B cell (primary cell): ENCODE data around the gene ALKBH5. TPM values are rescaled to one million over a fixed set of nuclear protein-coding genes. Genes with fewer than 3 reads are reported as not detected.

Source experiments
- ATAC-seq: fragments of 200-7000 bp; cut with Tn5 transposase; one replicate; pipeline ENCODE4 v1.10.0; 2021; ENCODE audit warnings: low read depth, mild to moderate bottlenecking, moderate number of reproducible peaks, moderate library complexity
- CTCF ChIA-PET: fragments of 350-600 bp; sonication (Branson Sonifier 250); formaldehyde crosslinking; loops from one replicate; lab custom pipeline; 2021; ENCODE audit warnings: antibody characterized with exemption, inconsistent platforms; lab: Charles Lee
- POLR2A ChIA-PET: fragments of 350-600 bp; sonication (Branson Sonifier 250); formaldehyde crosslinking; loops from one replicate; lab custom pipeline; 2021; ENCODE audit warnings: antibody characterized with exemption; lab: Charles Lee
- DNase-seq: peaks from one replicate; pipeline ENCODE4 v3.0.0; 2013
- H2AFZ ChIP-seq: 2 replicates; pipeline ENCODE4 v1.6.1; 2012; ENCODE audit warnings: mild to moderate bottlenecking, low read depth, low read length; ENCODE audit not compliant: insufficient read depth, poor library complexity, severe bottlenecking
- H3K27ac ChIP-seq, 2 donors: 1 replicate in 1 of 2; 2 replicates in 1 of 2; pipeline ENCODE4 v1.5.1; 2012 to 2013; ENCODE audit warnings: low read length in 2 of 2, mild to moderate bottlenecking in 2 of 2, moderate library complexity in 1 of 2
- H3K27me3 ChIP-seq, 4 experiments: fragments of 200-600 bp in 1 of 4; sonication (generic) in 1 of 4; replicated peaks in 1 of 4; 1 replicate in 2 of 4; 2 replicates in 2 of 4; pipeline versions ENCODE4 v1.6.1 to v1.7.0; 2013 to 2016; ENCODE audit warnings: low read length in 3 of 4, mild to moderate bottlenecking in 2 of 4, mixed read lengths in 1 of 4, moderate library complexity in 1 of 4; ENCODE audit not compliant: insufficient read depth in 4 of 4, control insufficient read depth in 3 of 4; ENCODE audit errors: control extremely low read depth in 1 of 4
- H3K36me3 ChIP-seq, 2 experiments: replicated peaks in 1 of 2; 1 replicate in 1 of 2; 2 replicates in 1 of 2; pipeline versions ENCODE4 v1.6.1 to v1.7.1; 2013; ENCODE audit warnings: low read length in 1 of 2; ENCODE audit not compliant: insufficient read depth in 2 of 2, control insufficient read depth in 1 of 2; ENCODE audit errors: control extremely low read depth in 1 of 2, extremely low read depth in 1 of 2
- H3K4me1 ChIP-seq, 2 donors: fragments of 200-600 bp in 1 of 2; sonication (generic) in 1 of 2; 1 replicate in 1 of 2; 2 replicates in 1 of 2; pipeline versions ENCODE4 v1.5.1 to v1.6.1; 2013 to 2017; ENCODE audit warnings: low read length in 2 of 2; ENCODE audit not compliant: control insufficient read depth in 2 of 2, insufficient read depth in 2 of 2
- H3K4me2 ChIP-seq: replicated peaks from 2 replicates; pipeline ENCODE3; 2012; ENCODE audit warnings: mild to moderate bottlenecking, low read depth, low read length; ENCODE audit not compliant: poor library complexity, severe bottlenecking
- H3K4me3 ChIP-seq, 5 experiments: fragments of 200-600 bp in 1 of 5; sonication (generic) in 1 of 5; 1 replicate in 3 of 5; 2 replicates in 2 of 5; pipeline versions ENCODE4 v1.5.1 to v1.7.0; 2011 to 2016; ENCODE audit warnings: low read length in 4 of 5, mild to moderate bottlenecking in 4 of 5, low read depth in 2 of 5, control low read depth in 1 of 5, moderate library complexity in 1 of 5; ENCODE audit not compliant: insufficient read depth in 1 of 5; ENCODE audit errors: control extremely low read depth in 1 of 5, extremely low read depth in 1 of 5
- H3K79me2 ChIP-seq: fragments of 200-600 bp; sonication (generic); one replicate; pipeline ENCODE4 v1.6.0; 2016; ENCODE audit warnings: low read length; ENCODE audit not compliant: control insufficient read depth, insufficient read depth
- H3K9ac ChIP-seq: fragments of 200-600 bp; sonication (generic); 2 replicates; pipeline ENCODE4 v1.6.1; 2017; ENCODE audit warnings: mild to moderate bottlenecking, low read length, moderate library complexity
- H3K9me3 ChIP-seq, 3 donors: one replicate each; pipeline versions ENCODE4 v1.6.1 to v1.7.1; 2013; ENCODE audit warnings: low read length in 2 of 3; ENCODE audit not compliant: control insufficient read depth in 2 of 3, insufficient read depth in 1 of 3; ENCODE audit errors: control extremely low read depth in 1 of 3
- H4K20me1 ChIP-seq: 2 replicates; pipeline ENCODE4 v1.6.0; 2012; ENCODE audit warnings: mild to moderate bottlenecking, low read length; ENCODE audit not compliant: insufficient read depth, control insufficient read depth, poor library complexity, severe bottlenecking
- H3K27ac Mint-ChIP-seq: one replicate; pipeline ENCODE4 v1.8.0; 2021; ENCODE audit warnings: mixed read lengths
- H3K27me3 Mint-ChIP-seq: one replicate; pipeline ENCODE4 v1.8.0; 2021; ENCODE audit warnings: mixed read lengths
- H3K4me1 Mint-ChIP-seq: one replicate; pipeline ENCODE4 v1.8.0; 2021; ENCODE audit warnings: mixed read lengths
- H3K4me3 Mint-ChIP-seq: one replicate; pipeline ENCODE4 v1.8.0; 2021; ENCODE audit warnings: mixed read lengths
- H3K9me3 Mint-ChIP-seq: one replicate; pipeline ENCODE4 v1.8.0; 2022; ENCODE audit warnings: mixed read lengths; ENCODE audit not compliant: insufficient read depth
- EZH2 ChIP-seq: IDR thresholded peaks from 2 replicates; pipeline ENCODE4 v1.6.1; 2012; ENCODE audit warnings: borderline replicate concordance, low read depth, mild to moderate bottlenecking, moderate library complexity, low read length; ENCODE audit not compliant: insufficient read depth, poor library complexity, severe bottlenecking
- WGBS: methylation state at CpG from one replicate; pipeline ENCODE4 v1.1.5; 2013; ENCODE audit warnings: missing lambda C conversion rate; ENCODE audit not compliant: insufficient coverage; 5-methylcytosine and 5-hydroxymethylcytosine counted together
- intact Hi-C: fragments of 100-400 bp; cut with micrococcal nuclease; formaldehyde crosslinking; loops from one replicate; pipeline ENCODE4 v1.10.0; 2022
- polyA plus RNA-seq: library from polyadenylated mRNA; depleted of rRNA; stranded (reverse); fragments of >200 nt; gene quantifications from 2 replicates; pipeline ENCODE4 v1.2.3, GENCODE V29; 2012
- total RNA-seq, 2 donors: library from RNA; stranded (reverse); fragments of 120-200 nt in 1 of 2; gene quantifications; 1 replicate in 1 of 2; 2 replicates in 1 of 2; pipeline versions ENCODE4 v1.2.3 to v1.2.4, GENCODE V29; 2013 to 2022
- TF ChIP-seq, protein P1 (sequence below): fragments of 200-600 bp; IDR thresholded peaks from one replicate; pipeline ENCODE4 v1.8.0; 2022; ENCODE audit warnings: antibody characterized with exemption, mild to moderate bottlenecking

ALKBH5 gene
- total and polyA plus RNA-seq, 2 donors (not counting 1 experiment from before 2014, with no cell fraction given) = 63.3 to 104 TPM

DNA sequence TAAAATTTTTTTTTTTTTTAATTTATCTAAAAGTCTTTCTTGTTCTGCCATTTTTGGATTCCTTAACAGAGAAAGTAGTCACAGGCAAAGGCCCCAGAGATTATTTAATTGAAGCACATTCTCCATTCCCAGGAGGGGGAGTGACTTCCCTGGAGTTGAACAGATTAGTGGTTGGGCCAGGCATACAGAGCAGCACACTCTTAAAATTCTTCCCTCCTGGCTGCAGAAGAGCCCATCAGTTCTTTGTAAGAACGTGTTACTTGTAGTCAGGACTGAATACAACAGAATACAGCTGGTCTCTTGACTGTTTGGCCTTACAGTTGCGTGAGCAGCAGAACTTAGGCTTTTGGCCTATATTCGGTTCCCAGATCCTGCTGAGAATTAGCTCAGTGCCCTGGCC is 1.8 kb downstream of the ALKBH5 start:
- H3K4me3 ChIP-seq = peak overlapping the region; percentile 59 to 94 (median 81)
- Mint-ChIP-seq H3K4me1 (peaks cover 60% of the 10 kb centered on the region), H3K9me3 (no peaks in the 10 kb centered on the region), H3K27me3 (no peaks in the 10 kb centered on the region), H3K4me3 (peak overlapping the region; percentile 99), H3K27ac (peak overlapping the region; percentile 41)
- no peak for DNase-seq
- no peaks in the 10 kb centered on the region for H3K27me3 ChIP-seq
- intact Hi-C loops = no loop called here
- no peak overlapping the region for H2AFZ ChIP-seq
- no peak for ATAC-seq
- H3K27ac ChIP-seq = peak overlapping the region in 1 of 2 donors; percentile 96
- TF ChIP-seq, protein P1, sequence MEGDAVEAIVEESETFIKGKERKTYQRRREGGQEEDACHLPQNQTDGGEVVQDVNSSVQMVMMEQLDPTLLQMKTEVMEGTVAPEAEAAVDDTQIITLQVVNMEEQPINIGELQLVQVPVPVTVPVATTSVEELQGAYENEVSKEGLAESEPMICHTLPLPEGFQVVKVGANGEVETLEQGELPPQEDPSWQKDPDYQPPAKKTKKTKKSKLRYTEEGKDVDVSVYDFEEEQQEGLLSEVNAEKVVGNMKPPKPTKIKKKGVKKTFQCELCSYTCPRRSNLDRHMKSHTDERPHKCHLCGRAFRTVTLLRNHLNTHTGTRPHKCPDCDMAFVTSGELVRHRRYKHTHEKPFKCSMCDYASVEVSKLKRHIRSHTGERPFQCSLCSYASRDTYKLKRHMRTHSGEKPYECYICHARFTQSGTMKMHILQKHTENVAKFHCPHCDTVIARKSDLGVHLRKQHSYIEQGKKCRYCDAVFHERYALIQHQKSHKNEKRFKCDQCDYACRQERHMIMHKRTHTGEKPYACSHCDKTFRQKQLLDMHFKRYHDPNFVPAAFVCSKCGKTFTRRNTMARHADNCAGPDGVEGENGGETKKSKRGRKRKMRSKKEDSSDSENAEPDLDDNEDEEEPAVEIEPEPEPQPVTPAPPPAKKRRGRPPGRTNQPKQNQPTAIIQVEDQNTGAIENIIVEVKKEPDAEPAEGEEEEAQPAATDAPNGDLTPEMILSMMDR = no peak
- TF ChIP-seq EZH2 = no peak
- ChIA-PET POLR2A (no interaction called here), CTCF (interaction anchor here (0.6 to 0.7 kb wide), 2 partner anchors 33 to 1784 kb away, joined by 3 read pairs; no protein-coding TSS in a partner anchor)
- peaks cover 66% of the 10 kb centered on the region for H3K79me2 ChIP-seq
- peaks cover 6 to 31% of the 10 kb centered on the region in 2 experiments for H3K36me3 ChIP-seq
- H3K9me3 ChIP-seq = no peaks in the 10 kb centered on the region
- peak overlapping the region; percentile 93 for H3K9ac ChIP-seq
- H4K20me1 ChIP-seq = peaks cover 57% of the 10 kb centered on the region
- peaks cover 49 to 59% of the 10 kb centered on the region in 2 donors for H3K4me1 ChIP-seq
- WGBS = 58% methylated on average over 2 of the region's 3 CpGs
- H3K4me2 ChIP-seq = peak overlapping the region; percentile 97

DNA sequence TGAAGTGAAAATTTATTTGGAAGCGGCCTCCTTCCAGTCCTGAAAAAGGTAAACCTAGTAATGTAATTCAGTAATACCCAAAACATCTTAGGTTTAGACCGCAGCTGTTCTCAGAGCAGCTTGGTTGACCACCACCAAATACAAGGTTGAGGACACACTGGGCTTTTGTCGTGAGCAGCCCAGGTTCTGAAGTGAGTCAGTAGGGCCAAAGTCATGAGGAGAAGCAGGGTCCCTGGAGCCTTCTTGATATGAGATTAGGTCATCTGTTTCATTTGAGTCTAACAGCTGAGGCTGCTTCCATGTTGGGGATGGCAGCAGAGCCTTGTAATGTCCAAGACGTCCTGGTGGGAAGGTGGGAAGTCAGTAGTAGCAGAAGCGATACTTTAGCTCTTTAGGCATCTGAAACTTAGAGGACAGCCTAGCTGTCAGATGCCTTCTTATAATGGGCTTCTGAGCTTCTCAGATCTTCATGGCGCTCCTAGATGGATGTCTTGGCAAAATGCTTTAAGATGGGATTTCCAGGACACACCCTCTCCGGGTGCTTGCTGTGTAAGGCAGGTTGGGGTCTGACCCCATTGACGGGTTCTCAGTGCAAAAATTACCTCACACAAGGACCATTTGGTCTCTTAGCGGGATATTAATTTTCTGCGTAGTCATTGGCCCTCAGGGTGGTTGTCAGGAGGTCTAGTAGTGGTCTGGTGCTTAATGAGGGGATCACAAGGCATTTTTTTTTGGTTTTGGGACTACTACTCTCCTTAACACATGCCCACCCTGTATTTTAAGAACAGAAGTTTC is 2.4 kb downstream of the ALKBH5 start:
- Histone ChIP-seq H4K20me1 (peaks cover 63% of the 10 kb centered on the region), H3K9me3 (no peaks in the 10 kb centered on the region), H3K27me3 (no peaks in the 10 kb centered on the region), H3K36me3 (peaks cover 6 to 31% of the 10 kb centered on the region in 2 experiments), H3K4me1 (peaks cover 49 to 65% of the 10 kb centered on the region in 2 donors), H3K79me2 (peaks cover 72% of the 10 kb centered on the region), H3K27ac (peak overlapping the region in 1 of 2 donors; percentile 96), H3K4me2 (peak overlapping the region; percentile 97), H2AFZ (no peak overlapping the region), H3K9ac (peak overlapping the region; percentile 93), H3K4me3 (peak overlapping the region; percentile 59 to 94 (median 81))
- intact Hi-C loops = no loop called here
- H3K27me3 Mint-ChIP-seq = no peaks in the 10 kb centered on the region
- H3K9me3 Mint-ChIP-seq = no peaks in the 10 kb centered on the region
- 53% methylated on average over 4 of the region's 10 CpGs for WGBS
- H3K27ac Mint-ChIP-seq = peak overlapping the region; percentile 41
- ATAC-seq = no peak
- TF ChIP-seq, protein P1 = no peak
- no peak for TF ChIP-seq EZH2
- H3K4me3 Mint-ChIP-seq = peak overlapping the region; percentile 99
- ChIA-PET CTCF (interaction anchor here (0.6 to 0.8 kb wide), 3 partner anchors 31 to 1785 kb away, joined by 3 read pairs; no protein-coding TSS in a partner anchor), POLR2A (no interaction called here)
- no peak for DNase-seq
- H3K4me1 Mint-ChIP-seq = peaks cover 67% of the 10 kb centered on the region
